Astrocyte (in vitro differentiated cells and primary cell): ENCODE results near the gene GALNT7.

Experiments used
- CTCF ChIP-seq: IDR thresholded peaks from 2 replicates; pipeline ENCODE4 v1.5.1; 2011; ENCODE audit warnings: low read depth, mild to moderate bottlenecking, inconsistent platforms, low read length, moderate library complexity; ENCODE audit not compliant: insufficient read depth
- EZH2 ChIP-seq: IDR thresholded peaks from 2 replicates; pipeline ENCODE4 v1.6.1; 2012; ENCODE audit warnings: mild to moderate bottlenecking, low read length, inconsistent platforms; ENCODE audit not compliant: insufficient read depth

GRCh38 chr4:173316060-173316459 lies 147.4 kb downstream of the GALNT7 start:
- TF ChIP-seq CTCF (no peak), EZH2 (no peak)
